SW480 (cell line): ENCODE results near the gene COMMD1.
"Not testable (repeated sequence)": the region's sequence is repeated elsewhere in the genome, so short reads cannot be mapped to it uniquely, and the experiment has no call there.

Source experiments
- DNase-seq: peaks from one replicate; pipeline ENCODE4 v3.0.0-alpha.2; 2016; ENCODE audit warnings: low spot score

COMMD1 gene

GRCh38 chr2:62074233-62074632 lies 168.8 kb downstream of the COMMD1 start:
- no peak for DNase-seq

- DNase-seq, result no peak
These were observed 171.6 kb downstream of the COMMD1 start for GRCh38 chr2:62076980-62077638.

GRCh38 chr2:62084801-62085200 lies 179.3 kb downstream of the COMMD1 start:
- DNase-seq, result peak; percentile 69

DNA sequence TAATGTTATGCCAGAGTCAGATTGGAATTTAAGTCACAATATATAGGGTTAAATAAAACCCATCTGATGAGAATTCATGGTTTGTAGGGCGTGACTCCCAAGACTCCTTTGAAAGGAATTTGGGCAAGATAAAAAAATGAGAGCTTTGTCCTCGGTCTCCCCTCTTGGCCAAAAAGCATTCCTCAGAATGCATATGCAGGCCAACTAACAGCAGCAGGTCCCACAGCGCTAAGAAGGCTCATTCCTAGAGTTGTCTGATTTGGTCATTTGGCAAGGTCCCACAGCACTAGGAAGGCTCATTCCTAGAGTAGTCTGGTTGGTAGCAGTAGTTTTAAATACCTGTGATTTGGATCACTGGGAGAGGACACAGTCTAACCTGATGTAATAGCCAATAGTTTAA lies 184.2 kb downstream of the COMMD1 start:
- DNase-seq, result no peak

DNA sequence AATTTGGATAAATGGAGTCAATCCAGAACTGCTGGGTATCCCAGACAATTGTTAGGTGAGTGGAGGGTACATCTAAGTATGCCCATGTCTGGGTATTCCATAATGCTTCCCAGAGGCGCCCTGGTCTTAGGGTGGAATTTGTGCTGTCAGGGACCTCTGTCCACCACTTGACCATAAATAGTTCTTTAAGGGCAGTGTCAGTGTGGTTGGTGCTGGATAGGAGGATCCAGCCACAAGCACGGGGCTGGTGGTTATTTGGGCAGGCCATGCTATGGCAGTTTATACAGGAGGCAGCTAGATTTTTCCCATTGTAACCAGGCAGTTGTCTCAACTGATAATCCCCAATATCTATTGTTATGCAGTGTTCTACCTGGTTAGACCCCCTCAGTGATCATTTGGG lies 186.0 kb downstream of the COMMD1 start:
- no peak for DNase-seq

DNA sequence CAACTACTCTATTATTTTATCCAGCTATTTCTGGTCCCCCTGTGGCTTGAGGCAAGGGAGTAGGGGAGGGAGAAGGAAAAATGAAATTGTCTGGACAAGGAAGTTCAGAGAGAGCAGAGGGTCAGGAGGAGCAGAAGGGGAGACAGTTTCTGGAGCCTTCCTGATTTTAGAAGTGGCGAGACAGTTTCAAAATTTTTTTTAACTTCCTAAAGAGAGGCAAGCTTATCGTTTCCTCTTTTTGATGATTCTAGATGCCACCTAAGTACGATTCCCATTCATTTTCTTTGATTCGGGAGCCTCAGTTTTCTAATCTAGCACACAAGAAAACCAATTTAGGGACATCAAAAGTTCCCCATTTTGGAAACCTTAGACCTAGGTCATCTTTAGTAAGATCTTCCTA lies 193.6 kb downstream of the COMMD1 start:
- no peak for DNase-seq

DNA sequence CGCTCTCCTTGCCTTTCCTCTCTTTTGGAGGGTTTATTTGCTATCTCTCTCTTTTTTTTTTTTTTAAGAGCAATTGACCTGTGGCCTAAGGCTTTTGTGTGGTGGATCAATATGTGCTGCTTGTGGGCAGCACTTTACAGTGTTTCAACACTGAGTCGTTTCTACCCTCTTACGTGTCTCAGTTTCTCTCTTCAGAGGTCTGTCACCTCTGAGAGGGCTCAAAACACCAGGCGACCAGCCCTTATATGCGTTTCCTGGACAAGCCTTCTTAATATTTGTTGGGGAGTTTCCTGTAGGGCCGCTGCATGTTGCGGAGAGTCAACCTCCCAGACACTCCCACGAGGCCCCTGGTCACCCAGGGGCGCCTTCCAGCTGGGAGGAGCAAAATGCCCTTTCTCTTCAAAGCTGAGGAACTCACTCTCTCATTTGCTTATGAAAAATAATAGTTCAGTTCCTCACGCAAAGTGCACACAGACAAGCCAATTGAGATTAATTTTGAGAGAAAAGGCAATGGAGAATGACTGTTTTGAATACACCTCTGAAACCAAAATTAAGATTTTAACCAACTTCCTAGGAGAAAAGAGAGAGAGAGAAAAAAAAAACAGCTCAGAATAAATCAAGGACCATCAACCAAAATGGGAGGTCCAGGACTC lies 194.2 kb downstream of the COMMD1 start:
- no peak for DNase-seq

- no peak for DNase-seq
These were observed 196.4 kb downstream of the COMMD1 start for GRCh38 chr2:62101886-62102285.

DNA sequence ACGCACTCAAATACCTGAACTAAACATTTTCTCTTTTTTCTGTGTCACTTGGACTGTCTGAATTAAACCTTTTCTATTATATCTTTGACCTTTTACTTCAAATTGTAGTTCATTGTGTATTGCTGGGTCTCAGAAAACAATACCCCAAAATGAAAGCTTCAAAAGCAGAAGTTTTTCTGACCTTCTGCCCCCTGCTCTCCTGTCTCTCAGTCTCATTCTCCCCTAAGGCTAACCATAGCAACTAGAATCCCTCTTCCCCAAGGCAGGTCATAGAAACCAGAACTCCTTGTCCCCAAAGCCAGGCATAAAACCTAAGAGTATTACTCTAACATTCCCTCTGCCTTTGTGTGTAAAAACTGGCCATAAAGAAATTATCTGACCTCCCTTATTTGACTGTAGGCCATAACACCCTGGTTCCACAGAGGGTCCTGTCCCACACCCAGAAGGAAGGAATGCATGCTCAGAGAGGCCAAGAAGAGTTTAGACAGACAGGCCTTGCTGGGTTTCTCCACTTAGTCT lies 197.0 kb downstream of the COMMD1 start:
- no peak for DNase-seq

DNA sequence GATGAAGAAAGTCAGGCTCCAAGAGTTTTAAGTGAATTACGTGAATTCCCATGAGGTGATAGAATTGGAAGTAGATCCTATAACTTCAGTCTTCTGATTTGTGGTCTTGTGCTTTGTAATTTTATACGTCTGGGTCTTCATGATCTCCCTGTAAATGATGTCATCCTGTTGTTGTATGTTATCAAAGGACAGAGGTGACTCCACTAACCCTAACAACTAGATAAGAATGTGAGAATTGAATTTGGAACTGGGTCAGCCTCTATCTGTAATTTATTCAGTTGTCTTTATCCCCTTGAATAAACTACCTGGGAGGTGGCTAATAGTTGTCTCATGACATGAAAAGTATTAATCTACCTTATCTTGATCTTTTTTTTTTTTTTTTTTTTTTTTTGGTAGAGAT lies 204.1 kb downstream of the COMMD1 start:
- DNase-seq, result no peak

DNA sequence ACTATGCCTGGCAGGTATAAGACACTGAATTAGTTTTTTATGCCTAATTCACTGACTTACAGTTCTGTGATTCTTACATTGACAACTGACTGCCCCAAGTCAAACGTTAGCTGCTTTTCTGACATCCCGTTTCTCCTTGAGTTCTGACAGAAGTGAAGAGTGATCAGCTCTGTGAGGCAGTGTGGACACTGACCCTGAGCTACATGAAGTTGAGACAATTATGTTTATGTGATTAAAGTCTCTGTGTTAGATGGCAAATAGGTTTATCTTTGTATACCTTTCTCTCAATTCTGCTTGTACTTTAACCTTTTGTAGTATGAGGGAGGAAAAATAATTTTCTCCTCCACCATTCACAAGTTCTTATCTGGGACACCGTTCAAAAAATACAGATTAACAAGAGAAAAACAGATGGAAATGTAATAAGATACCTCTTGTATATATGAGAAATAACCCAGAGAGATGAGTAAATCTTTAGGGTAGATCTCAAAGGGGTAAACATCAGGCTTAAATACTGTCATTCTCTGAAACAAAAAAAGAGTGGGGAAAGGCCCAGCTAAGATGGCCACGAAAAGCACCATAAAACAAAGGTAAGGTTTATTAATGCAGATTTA lies 205.0 kb downstream of the COMMD1 start:
- DNase-seq, result no peak

DNA sequence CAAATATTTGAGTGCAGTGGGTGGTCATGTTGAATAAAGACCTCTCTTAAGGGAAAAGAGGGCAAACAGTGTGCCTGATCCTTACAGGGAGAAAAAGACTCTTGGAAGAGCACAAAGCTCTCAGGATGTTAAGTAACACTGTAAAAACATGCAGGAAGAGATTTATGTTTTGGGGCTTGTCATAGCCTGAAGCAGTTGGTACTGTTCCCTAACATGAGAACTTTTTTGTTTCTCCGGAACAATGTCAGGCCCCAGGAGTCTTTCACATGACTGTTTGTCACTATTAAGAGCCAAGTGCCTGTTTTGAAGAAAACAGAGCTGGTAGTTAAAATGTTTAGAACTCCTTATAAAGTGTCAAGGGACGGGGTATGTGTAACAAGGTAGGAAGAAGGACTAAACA lies 206.7 kb downstream of the COMMD1 start:
- DNase-seq, result no peak

GRCh38 chr2:62114564-62114963 lies 209.1 kb downstream of the COMMD1 start:
- DNase-seq, result no peak

- no peak for DNase-seq
These were observed 211.5 kb downstream of the COMMD1 start for GRCh38 chr2:62116983-62117382.

DNA sequence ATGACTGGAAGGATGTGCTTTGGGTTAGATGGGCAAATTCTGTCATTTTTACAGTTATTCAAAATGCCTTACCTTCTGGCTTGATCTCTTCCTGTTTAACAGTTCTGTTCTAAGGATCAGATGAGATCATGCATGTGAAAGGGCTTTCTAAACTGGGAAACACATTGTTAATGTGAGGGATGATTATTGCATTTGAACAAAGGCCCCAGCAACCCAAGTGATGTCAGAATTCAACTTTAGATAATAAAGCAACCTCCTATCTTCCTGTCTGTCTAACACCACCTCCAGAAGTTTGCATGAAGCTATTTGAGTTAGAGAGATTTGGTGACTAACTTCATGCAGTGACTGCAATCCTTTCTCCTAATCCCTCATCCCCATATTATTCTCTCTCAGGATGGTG lies 212.7 kb downstream of the COMMD1 start:
- DNase-seq, result no peak

- no peak for DNase-seq
These were observed 214.0 kb downstream of the COMMD1 start for GRCh38 chr2:62119311-62119974.

DNA sequence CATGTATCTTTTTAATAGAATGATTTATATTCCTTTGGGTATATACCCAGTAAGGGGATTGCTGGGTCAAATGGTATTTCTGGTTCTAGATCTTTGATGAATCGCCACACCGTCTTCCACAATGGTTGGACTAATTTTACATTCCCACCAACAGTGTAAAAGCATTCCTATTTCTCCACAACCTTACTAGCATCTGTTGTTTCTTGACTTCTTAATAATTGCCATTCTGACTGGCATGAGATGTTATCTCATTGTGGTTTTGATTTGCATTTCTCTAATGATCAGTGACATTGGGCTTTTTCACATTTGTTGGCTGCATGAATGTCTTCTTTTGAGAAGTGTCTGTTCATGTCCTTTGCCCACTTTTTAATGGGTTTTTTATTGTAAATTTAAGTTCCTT lies 220.8 kb downstream of the COMMD1 start:
- DNase-seq, result not testable (repeated sequence)

GRCh38 chr2:62133320-62133823 lies 227.9 kb downstream of the COMMD1 start:
- no peak for DNase-seq

DNA sequence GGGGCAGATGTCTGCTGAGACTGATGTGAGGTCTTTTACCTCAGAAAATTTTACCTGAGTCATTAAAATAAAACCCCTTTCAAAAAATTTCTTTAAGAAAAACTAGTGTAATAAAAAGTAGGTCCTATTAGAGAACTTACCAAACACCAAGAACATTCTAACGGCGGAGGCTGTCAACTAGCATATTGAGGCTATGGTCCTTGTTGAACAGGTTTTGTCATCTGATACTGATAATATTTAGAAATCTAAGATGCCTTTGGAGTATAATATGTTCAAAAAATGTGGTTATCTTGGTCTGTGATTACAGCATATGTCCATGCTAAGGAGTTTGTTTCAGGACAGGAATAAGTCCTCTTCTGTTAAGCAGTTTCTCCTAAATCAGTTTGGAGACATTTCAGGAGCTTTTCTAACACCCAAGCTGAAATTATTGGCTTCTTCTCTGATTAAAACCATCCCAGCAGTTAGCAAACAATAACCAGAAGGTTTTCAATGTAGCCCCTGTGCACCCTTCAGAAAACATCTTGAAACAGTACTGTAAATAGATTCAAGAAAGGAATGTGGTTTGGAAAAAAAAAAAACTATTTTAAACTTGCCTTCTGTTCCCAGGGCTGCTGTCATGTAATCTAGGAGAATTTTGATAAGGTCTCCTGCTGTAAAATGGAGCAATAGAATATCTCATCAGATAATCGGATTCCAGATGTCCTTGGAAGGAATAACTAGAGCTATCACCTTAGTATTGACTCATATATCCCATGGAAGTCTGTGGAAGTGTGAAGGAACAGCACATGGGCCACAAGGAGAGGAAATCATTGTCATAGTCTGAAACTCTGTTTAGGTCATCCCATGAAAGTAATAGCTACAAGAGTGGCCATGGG lies 231.7 kb downstream of the COMMD1 start:
- DNase-seq, result no peak

DNA sequence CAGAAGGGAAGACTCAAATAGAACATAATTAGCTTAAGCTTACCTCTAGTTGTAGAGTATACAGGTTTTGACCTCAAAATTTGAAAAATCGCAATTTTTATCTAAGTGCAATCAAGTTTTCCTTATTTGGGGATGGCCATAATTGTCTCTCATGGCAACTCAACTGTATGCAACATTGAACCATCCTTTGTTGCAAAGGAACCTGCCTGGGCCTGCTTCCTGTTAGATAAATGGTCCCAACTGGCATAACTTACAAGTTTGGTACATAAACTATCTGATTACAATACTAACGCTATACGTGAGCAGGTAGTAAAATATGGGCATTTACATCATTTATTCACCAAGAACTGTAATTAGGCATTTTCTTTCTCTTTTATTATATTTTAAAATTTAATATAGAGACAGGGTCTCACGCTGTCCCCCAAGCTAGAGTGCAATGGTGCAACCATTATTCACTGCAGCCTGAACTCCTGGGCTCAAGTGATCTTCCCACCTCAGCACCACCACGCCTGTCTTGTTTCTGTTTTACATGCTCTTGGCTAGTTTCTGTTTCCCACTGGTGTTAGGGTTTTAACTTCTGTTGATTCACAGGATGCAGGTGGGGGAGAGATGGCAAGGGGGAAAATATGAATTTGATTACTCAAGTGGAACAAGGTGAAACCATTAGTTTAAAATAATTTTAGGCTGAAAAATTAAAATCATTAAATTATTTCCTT lies 235.1 kb downstream of the COMMD1 start:
- DNase-seq, result no peak

- no peak for DNase-seq
These were observed 235.8 kb downstream of the COMMD1 start for GRCh38 chr2:62141142-62141740.
